Heart left ventricle (tissue), 13 donors: ENCODE data around the gene CACNA1F.

Source experiments
- POLR2A ChIP-seq, 2 donors: fragments of 450-650 bp; IDR thresholded peaks; one replicate each; pipeline ENCODE4 v1.6.1; 2017; ENCODE audit warnings: antibody characterized with exemption in 2 of 2, mild to moderate bottlenecking in 2 of 2, moderate library complexity in 2 of 2
- TF ChIP-seq, protein P1 (sequence below), 12 donors: fragments of 200-600 bp; sonication (generic) in 4 of 12; IDR thresholded peaks; one replicate each; pipeline versions ENCODE4 v1.5.0 to v1.8.0; 2018 to 2022; ENCODE audit warnings: antibody characterized with exemption in 12 of 12, mild to moderate bottlenecking in 5 of 12
- donor health status: ischemic (EF 13 %, LVEDD 7.1; RV severe dilation, severe dysfunction).
- donor health status: DM: no; HTN: yes; CAD: no.
- donor health status: DM: no; HTN: no; CAD: no.
- donor health status: ischemic (EF 25% LVEDD 6.9; RV normal size, moderate dysfunction).
- donor health status: ischemic (EF 25% LVEDD 5.7; RV mildly dilated, moderate dysfunction).
- donor health status: ischemic (EF 35%, LVEDD 5.7; RV mildly dilated, moderate dysfunction).
- donor health status: nonischemic (EF 11% LVEDD 7.7; RV severe dilation, severe dysfunction).
- donor health status: DM: yes; HTN: yes; CAD: no.
- donor health status: PGD.
- donor health status: ischemic (EF 29% LVEDD 5.4; RV normal size, mild dysfunction).
- donor health status: nonischemic (EF 23%, LVEDD 6.1; RV moderate dilation, normal function).

DNA sequence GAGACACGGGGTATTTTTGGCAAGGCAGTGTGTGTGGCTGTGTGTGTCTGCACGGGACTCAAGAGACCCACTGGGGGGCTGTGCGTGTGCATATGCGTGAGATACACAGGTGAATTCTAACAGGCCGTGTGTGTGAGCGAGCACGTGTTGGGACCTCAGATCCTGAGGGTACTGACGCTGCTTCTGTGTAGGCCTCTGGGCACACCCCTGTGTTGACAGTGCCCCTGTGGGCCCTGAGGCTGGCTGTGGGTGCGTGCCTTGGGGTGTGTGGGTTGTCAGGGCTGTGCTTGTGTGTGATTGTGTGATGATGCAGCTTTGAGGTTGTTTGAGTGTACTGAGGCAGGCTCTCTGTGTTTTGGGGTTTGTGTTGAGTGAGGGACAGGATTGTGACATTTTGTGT is 17.4 kb upstream of the CACNA1F start:
- TF ChIP-seq, protein P1, sequence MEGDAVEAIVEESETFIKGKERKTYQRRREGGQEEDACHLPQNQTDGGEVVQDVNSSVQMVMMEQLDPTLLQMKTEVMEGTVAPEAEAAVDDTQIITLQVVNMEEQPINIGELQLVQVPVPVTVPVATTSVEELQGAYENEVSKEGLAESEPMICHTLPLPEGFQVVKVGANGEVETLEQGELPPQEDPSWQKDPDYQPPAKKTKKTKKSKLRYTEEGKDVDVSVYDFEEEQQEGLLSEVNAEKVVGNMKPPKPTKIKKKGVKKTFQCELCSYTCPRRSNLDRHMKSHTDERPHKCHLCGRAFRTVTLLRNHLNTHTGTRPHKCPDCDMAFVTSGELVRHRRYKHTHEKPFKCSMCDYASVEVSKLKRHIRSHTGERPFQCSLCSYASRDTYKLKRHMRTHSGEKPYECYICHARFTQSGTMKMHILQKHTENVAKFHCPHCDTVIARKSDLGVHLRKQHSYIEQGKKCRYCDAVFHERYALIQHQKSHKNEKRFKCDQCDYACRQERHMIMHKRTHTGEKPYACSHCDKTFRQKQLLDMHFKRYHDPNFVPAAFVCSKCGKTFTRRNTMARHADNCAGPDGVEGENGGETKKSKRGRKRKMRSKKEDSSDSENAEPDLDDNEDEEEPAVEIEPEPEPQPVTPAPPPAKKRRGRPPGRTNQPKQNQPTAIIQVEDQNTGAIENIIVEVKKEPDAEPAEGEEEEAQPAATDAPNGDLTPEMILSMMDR (IDR thresholded peaks at IDR 0.05), result no peak
- TF ChIP-seq POLR2A (IDR thresholded peaks at IDR 0.05), result no peak
